Inflammatory macrophage treated with lipopolysaccharide for 4 hours (primary cell): ENCODE data around the gene SAMD10.
"Not testable (repeated sequence)": the region's sequence is repeated elsewhere in the genome, so short reads cannot be mapped to it uniquely, and the experiment has no call there.

ENCODE experiments used
- DNase-seq: peaks from one replicate; pipeline ENCODE4 v3.0.0-alpha.2; 2020

The SAMD10 gene

DNA sequence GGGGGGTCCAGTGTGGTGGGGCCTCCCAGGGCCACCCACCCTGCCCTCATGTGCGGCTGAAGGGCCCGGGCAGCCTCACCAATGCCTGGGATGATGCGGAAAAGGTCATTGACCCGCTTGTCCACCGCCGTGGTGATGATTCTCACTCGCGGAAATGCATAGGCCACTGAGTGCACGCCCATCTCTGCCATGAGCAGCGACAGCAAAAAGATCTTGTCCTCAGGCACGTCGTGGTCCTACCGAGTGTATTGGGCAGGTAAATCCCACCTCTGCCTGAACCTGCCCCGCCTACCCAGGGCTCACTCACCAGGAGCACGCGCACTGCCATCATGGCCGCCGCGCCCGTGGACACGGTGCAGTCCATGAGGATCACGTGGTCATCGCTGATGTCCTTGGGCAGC, 39.4 kb downstream of the SAMD10 start:
- DNase-seq = no peak

DNA sequence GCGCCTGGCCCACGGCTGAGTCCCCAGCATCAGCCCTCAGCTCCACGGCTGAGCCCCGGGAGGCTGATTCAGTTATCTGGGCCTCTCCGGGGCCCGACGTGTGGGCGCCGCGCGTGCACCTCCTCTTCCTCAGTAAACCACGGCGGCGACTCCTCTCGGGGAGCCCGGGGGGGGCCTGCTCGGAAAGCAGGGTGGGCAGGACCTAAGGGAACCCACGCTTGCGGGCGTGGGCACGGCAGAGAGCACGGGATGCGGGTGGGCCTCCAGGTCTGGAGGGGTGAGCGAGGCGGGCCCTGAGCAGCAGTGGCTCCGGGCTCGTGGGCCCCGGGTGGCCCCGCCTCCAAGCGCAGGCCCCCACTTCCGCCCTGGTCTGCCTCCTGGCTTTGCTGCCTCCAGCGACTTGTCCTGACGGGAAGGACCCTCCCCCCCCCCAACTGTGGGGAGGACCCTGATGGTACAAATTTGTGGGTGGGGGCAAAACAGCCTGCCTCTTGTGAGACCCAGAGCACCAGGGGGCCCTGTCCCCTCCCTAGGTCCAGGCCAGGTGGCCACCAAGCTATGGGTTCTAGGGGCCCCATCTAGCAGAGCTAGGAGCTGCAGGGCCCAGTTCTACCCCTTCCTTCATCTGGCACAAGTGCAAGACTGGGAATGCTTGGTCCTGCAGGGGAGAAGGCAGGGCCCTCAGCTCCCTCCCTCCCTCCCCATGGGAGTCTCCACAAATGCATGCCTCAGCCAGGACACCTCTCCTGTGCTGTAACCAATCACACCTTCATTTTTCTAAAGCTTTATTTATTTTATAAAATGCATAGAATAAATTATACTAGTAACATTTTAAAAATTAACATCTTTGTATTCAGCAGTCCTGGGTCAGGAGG, 40.1 kb downstream of the SAMD10 start:
- no peak for DNase-seq

- DNase-seq = no peak
Observed at GRCh38 chr20:63937596-63937995, 41.8 kb downstream of the SAMD10 start.

- DNase-seq = no peak
Observed at GRCh38 chr20:63935447-63935846, 44.0 kb downstream of the SAMD10 start.

- DNase-seq = no peak
Observed at GRCh38 chr20:63934271-63935068, 45.0 kb downstream of the SAMD10 start.

DNA sequence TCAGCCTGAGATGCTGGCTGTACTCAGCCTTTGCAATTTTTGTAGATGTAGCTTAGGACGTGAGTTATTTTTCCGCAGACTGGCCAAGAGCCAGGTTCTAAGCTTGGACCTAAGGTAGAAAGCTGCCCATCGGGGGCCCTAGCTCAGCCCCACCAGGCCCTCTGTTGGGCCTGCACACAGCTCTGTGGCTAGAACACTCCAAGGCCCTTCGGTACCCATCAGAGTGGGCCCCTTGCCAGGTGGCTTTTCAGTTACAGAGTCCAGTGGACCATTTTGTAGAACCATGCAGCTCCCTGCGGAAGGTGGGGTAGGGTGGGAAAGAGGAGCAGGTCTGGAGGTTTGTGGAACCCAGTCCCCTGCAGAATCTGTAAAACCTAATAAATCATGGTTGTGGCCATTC, 45.8 kb downstream of the SAMD10 start:
- DNase-seq = no peak

DNA sequence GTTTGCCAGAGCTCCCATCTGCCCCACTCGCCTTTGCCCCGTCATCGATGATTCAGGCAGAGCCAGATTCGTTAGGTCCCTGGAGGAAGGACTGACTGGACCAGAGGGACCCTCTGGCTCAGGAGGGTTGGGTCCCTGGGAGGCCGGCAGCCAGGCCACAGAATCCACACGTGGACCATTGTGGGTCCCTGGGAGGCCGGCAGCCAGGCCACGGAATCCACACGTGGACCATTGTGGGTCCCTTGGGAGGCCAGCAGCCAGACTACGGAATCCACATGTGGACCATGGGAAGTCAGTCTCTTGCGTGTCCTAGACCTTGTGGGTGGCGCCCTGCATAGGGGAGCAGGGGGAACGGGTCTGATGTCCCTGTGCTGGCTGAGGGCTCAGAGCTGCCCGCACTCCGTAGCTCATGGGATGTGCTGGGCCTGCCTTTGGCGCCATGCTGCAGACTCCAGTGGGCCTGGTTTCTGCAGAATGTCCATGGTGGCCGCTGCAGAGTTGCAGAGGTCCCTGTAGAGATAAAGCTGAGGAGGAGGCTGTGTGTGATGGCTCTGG, 46.8 kb downstream of the SAMD10 start:
- DNase-seq = no peak

DNA sequence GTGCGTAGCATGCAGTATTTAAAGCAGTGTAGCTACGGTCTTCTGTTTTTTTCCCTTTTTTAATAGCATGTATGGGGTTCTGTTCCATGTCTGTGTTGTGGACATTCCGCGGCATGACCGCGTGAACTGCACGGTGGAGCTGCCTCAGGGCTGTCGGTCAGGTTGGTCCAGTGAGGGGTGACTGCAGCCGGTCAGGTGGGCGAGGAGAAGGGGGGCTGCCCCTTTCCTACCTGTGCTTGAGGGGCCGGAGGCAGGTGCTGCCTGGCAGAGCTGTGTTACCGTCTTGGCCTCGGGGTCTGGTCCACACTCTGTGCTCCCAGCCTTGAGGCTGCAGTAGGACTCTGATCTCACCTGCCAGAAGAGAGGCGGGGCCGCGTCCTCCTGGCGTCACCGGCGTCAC, 47.7 kb downstream of the SAMD10 start:
- no peak for DNase-seq

DNA sequence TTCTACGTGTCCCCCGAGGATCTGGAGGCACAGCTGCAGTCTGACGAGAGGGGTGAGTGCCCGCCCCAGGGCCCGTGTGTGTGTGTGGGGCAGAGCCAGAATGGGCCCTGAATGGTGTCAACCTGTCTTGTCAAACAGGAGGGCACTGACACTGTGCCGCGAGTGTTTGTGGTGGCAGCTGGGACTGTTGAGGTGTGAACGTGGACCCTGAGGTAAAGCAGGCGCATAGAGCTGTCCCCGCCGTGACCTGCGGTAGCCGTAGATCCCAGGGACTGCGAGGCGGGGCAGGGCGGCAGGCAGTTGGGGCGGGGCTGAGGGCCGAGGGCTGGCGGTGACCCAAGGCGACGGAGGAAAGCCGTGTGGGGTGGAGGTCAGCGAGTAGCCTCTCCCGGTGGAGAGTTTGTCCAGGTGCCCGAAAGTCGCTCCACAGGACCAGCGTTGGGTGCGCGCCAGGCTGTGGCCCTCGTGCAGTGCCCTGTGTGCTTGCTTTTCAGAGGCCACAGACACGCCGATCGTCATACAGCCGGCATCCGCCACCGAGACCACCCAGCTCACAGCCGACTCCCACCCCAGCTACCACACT, 48.4 kb downstream of the SAMD10 start:
- DNase-seq = no peak

- DNase-seq = not testable (repeated sequence)
Observed at GRCh38 chr20:63929473-63929883, 50.0 kb downstream of the SAMD10 start.

DNA sequence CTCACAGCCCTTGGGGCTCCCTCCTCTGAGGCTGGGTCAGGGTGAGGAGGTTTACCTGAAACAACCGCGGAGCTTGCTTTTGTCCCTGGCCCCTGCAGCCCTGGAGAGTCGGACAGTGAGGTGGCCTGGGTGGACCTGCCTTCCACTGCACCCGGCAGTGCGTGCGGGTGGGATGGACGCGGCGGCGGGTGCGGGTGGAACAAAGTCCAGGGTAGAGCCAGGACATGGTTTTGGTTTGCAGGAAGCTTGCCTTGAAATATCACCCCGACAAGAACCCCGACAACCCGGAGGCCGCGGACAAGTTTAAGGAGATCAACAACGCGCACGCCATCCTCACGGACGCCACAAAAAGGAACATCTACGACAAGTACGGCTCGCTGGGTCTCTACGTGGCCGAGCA, 50.4 kb downstream of the SAMD10 start:
- DNase-seq = no peak

- no peak for DNase-seq
Observed at GRCh38 chr20:63926298-63926697, 53.1 kb downstream of the SAMD10 start.

- DNase-seq = no peak
Observed at GRCh38 chr20:63924241-63924640, 55.2 kb downstream of the SAMD10 start.
